ENCODE results near the gene ACBD4. TPM values are rescaled to one million over a fixed set of nuclear protein-coding genes. Genes with fewer than 3 reads are reported as not detected.

Gene ACBD4
- total RNA-seq, 1 donor from 2014 or later: 7.1 TPM

GRCh38 chr17:45088741-45089140, 46.7 kb upstream of the ACBD4 start:
- no peak for TF ChIP-seq CTCF (IDR thresholded peaks at IDR 0.05; ENCODE audit: insufficient read depth, low read length, poor library complexity, severe bottlenecking)
- Histone ChIP-seq H3K27me3 (ENCODE audit: control insufficient read depth, insufficient read depth, low read length) (no peaks in the 10 kb centered on the region), H3K4me3 (ENCODE audit: low read depth, low read length) (no peak overlapping the region), H3K36me3 (ENCODE audit: control insufficient read depth, insufficient read depth, low read length) (peaks cover 2% of the 10 kb centered on the region)
- DNase-seq (ENCODE audit: low read depth): no peak

- DNase-seq (ENCODE audit: low read depth): no peak
- no peaks in the 10 kb centered on the region for H3K27me3 ChIP-seq (ENCODE audit: control insufficient read depth, insufficient read depth, low read length)
- no peak overlapping the region for H3K4me3 ChIP-seq (ENCODE audit: low read depth, low read length)
- peaks cover 4% of the 10 kb centered on the region for H3K36me3 ChIP-seq (ENCODE audit: control insufficient read depth, insufficient read depth, low read length)
- TF ChIP-seq CTCF (IDR thresholded peaks at IDR 0.05; ENCODE audit: insufficient read depth, low read length, poor library complexity, severe bottlenecking): no peak
Observed at GRCh38 chr17:45090711-45091110, 44.8 kb upstream of the ACBD4 start.

DNA sequence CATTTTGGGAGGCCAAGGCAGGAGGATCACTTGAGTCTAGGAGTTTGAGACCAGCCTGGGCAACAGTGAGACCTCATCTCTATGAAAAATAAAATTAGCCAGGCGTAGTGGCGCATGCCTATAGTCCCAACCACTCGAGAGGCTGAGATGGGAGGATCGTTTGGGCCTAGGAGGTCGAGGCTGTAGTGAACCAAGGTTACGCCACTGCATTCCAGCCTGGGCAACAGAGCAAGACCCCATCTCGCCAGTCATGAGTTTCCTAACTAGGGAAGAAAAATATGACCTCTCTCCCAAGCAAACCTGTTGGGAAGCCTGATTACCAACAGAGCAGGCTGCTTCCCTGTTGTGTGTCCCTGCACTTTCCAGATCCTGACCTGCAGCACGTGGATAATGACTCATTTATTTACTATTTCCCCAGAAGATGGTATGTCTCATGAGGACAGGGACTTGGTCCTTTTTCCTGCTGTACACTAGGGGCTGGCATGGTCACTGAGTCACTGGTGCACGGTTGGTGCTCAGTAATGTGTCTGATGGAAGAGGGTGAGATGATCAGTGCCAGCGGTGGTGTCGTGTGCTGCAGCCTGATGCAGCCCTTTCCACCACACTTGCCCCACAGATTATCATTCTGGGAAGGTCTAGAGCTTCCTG, 43.6 kb upstream of the ACBD4 start:
- no peak for DNase-seq (ENCODE audit: low read depth)
- no peak for TF ChIP-seq CTCF (IDR thresholded peaks at IDR 0.05; ENCODE audit: insufficient read depth, low read length, poor library complexity, severe bottlenecking)
- H3K4me3 ChIP-seq (ENCODE audit: low read depth, low read length): no peak overlapping the region
- no peaks in the 10 kb centered on the region for H3K27me3 ChIP-seq (ENCODE audit: control insufficient read depth, insufficient read depth, low read length)
- peaks cover 4% of the 10 kb centered on the region for H3K36me3 ChIP-seq (ENCODE audit: control insufficient read depth, insufficient read depth, low read length)

DNA sequence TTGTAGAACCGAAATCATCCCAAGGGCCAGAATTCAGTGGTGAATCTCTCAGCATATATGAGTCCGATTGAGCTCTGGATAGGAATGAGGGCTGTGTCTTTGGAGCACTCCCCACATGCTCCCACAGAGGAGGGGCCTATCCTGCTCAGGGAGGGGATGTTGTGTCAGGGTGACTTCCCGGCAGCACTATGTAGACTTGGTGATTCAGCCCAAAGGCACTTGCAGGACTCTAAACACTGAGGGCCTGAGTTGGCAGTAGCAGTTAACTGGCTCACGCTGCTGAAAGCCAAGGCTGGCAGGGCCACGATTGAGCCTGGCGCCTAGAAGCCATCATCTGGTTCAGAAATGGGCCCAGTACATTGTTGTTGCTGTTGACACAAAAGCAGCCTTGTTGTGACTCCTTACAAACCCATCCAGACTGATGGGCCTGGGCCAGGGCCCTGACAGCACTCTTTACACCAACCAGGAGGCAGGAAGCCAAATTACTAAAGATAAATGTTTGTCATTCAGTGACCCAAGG, 42.5 kb upstream of the ACBD4 start:
- Histone ChIP-seq H3K36me3 (ENCODE audit: control insufficient read depth, insufficient read depth, low read length) (peaks cover 6% of the 10 kb centered on the region), H3K27me3 (ENCODE audit: control insufficient read depth, insufficient read depth, low read length) (no peaks in the 10 kb centered on the region), H3K4me3 (ENCODE audit: low read depth, low read length) (no peak overlapping the region)
- DNase-seq (ENCODE audit: low read depth): peak; percentile 97
- no peak for TF ChIP-seq CTCF (IDR thresholded peaks at IDR 0.05; ENCODE audit: insufficient read depth, low read length, poor library complexity, severe bottlenecking)

DNA sequence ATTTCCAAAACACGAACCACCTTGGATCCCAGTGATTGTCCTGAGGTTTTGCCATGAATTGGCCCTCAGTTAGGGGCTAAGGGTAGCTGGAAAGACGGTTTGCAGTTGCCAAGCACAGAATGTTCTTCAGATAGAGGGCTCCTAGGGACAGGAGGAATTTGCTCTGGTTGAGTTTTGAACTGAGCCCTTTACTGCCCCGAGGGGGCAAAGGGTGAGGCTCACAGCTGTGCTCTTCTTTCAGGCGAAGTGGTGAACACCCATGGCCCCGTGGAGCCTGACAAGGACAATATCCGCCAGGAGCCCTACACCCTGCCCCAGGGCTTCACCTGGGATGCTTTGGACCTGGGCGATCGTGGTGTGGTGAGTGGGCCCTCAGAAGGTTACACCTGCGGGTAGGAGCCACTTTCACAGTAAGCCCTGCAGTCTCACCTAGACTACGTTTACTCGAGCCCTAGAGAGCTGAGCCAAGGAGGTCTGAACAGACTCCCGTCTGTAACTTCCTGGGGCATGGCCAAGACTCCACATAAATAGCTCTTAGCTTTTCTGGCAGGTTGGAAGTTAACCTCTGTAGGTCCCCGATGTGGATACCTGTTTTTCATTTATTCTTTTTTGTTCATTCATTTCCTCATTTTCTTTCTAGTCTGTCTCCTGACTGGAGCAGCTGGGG, 41.9 kb upstream of the ACBD4 start:
- H3K36me3 ChIP-seq (ENCODE audit: control insufficient read depth, insufficient read depth, low read length): peaks cover 5% of the 10 kb centered on the region
- TF ChIP-seq CTCF (IDR thresholded peaks at IDR 0.05; ENCODE audit: insufficient read depth, low read length, poor library complexity, severe bottlenecking): no peak
- no peak overlapping the region for H3K4me3 ChIP-seq (ENCODE audit: low read depth, low read length)
- H3K27me3 ChIP-seq (ENCODE audit: control insufficient read depth, insufficient read depth, low read length): no peaks in the 10 kb centered on the region
- DNase-seq (ENCODE audit: low read depth): no peak
